Stimulated activated CD8-positive, alpha-beta memory T cell treated with anti-CD3 and anti-CD28 coated beads, Interleukin-4, amount 100 ng/mL, for 1 hour (primary cell): Measurements from ENCODE around the gene BOK.

ENCODE experiments used
- DNase-seq, 2 donors: peaks; one replicate each; pipeline ENCODE4 v3.0.0-alpha.2; 2020; ENCODE audit warnings: low read depth in 2 of 2, low spot score in 1 of 2

Gene BOK

GRCh38 chr2:241619597-241620418 lies 61.3 kb downstream of the BOK start:
- DNase-seq, result no peak

GRCh38 chr2:241620419-241620769 lies 61.8 kb downstream of the BOK start:
- DNase-seq, result no peak
